HepG2 (cell line): ENCODE results near the gene RRP9. TPM values are rescaled to one million over a fixed set of nuclear protein-coding genes. Genes with fewer than 3 reads are reported as not detected.

Source experiments
- ASH2L ChIP-seq: fragments of 300-600, 200-600 bp; sonication (generic); IDR thresholded peaks from 2 replicates; pipeline ENCODE4 v1.7.0; 2017; ENCODE audit warnings: low read depth, mild to moderate bottlenecking, moderate library complexity, mixed read lengths, low read length; ENCODE audit not compliant: insufficient read length
- ATF5 ChIP-seq: sonication (generic); formaldehyde crosslinking; IDR thresholded peaks from 2 replicates; pipeline ENCODE4 v1.4.0; 2020; ENCODE audit warnings: mild to moderate bottlenecking, low read depth, missing genetic modification reagents
- FIP1L1 ChIP-seq: fragments of 200-400 bp; formaldehyde crosslinking; IDR thresholded peaks from 2 replicates; pipeline ENCODE4 v1.6.1; 2018; ENCODE audit warnings: low read depth, mild to moderate bottlenecking, low read length, moderate library complexity, borderline replicate concordance; ENCODE audit not compliant: insufficient read depth
- FOXK1 ChIP-seq: sonication (generic); formaldehyde crosslinking; IDR thresholded peaks from 2 replicates; pipeline ENCODE4 v1.4.0; 2020; ENCODE audit warnings: low read depth, missing genetic modification reagents, borderline replicate concordance
- HIC2 ChIP-seq: sonication (generic); formaldehyde crosslinking; IDR thresholded peaks from 2 replicates; pipeline ENCODE4 v1.9.0; 2022; ENCODE audit warnings: low read depth, missing genetic modification reagents
- HOXA5 ChIP-seq: sonication (generic); formaldehyde crosslinking; IDR thresholded peaks from 2 replicates; pipeline ENCODE4 v1.4.0; 2020; ENCODE audit warnings: missing genetic modification reagents
- IKZF4 ChIP-seq: sonication (generic); formaldehyde crosslinking; IDR thresholded peaks from 2 replicates; pipeline ENCODE4 v1.5.1; 2020; ENCODE audit warnings: borderline replicate concordance, mild to moderate bottlenecking, low read depth, missing genetic modification reagents; ENCODE audit errors: not compliant biosample characterization
- IRF9 ChIP-seq: sonication (generic); formaldehyde crosslinking; IDR thresholded peaks from 2 replicates; pipeline ENCODE4 v1.8.0; 2022; ENCODE audit warnings: missing genetic modification reagents, mild to moderate bottlenecking, borderline replicate concordance
- KAT7 ChIP-seq: IDR thresholded peaks from 2 replicates; pipeline ENCODE4 v1.6.1; 2018; ENCODE audit warnings: borderline replicate concordance, missing compliant biosample characterization
- KDM6A ChIP-seq: IDR thresholded peaks from 2 replicates; pipeline ENCODE4 v1.6.1; 2016; ENCODE audit warnings: low read depth
- PHF5A ChIP-seq: IDR thresholded peaks from one replicate; pipeline ENCODE4 v1.6.1; 2018; ENCODE audit warnings: low read depth, missing genetic modification reagents; ENCODE audit not compliant: unreplicated experiment
- PREB ChIP-seq: sonication (generic); formaldehyde crosslinking; IDR thresholded peaks from 2 replicates; pipeline ENCODE4 v1.4.0; 2020; ENCODE audit warnings: missing genetic modification reagents
- SRSF1 ChIP-seq: fragments of 200-400 bp; formaldehyde crosslinking; optimal IDR thresholded peaks from 2 replicates; pipeline ENCODE3; 2017; ENCODE audit warnings: mild to moderate bottlenecking, low read depth, low read length, moderate library complexity
- TCF7L2 ChIP-seq: IDR thresholded peaks from 2 replicates; pipeline ENCODE4 v1.6.1; 2011; ENCODE audit warnings: mild to moderate bottlenecking, low read depth, low read length, moderate library complexity
- TGIF2 ChIP-seq: IDR thresholded peaks from 2 replicates; pipeline ENCODE4 v1.6.1; 2016; ENCODE audit warnings: control low read depth, missing compliant biosample characterization
- ZBTB37 ChIP-seq: sonication (generic); formaldehyde crosslinking; IDR thresholded peaks from 2 replicates; pipeline ENCODE4 v1.4.0; 2020; ENCODE audit warnings: mild to moderate bottlenecking, missing genetic modification reagents
- ZFX ChIP-seq: sonication (generic); formaldehyde crosslinking; IDR thresholded peaks from 2 replicates; pipeline ENCODE4 v1.4.0; 2020; ENCODE audit warnings: mild to moderate bottlenecking, low read depth, missing genetic modification reagents, moderate library complexity
- ZIK1 ChIP-seq: sonication (generic); formaldehyde crosslinking; IDR thresholded peaks from 2 replicates; pipeline ENCODE4 v1.5.0; 2020; ENCODE audit warnings: mild to moderate bottlenecking, low read depth, missing genetic modification reagents, borderline replicate concordance
- ZNF275 ChIP-seq: sonication (generic); formaldehyde crosslinking; IDR thresholded peaks from 2 replicates; pipeline ENCODE4 v1.8.0; 2022; ENCODE audit warnings: missing genetic modification reagents, mild to moderate bottlenecking, inconsistent platforms, borderline replicate concordance
- ZNF317 ChIP-seq: sonication (generic); formaldehyde crosslinking; IDR thresholded peaks from 2 replicates; pipeline ENCODE4 v1.5.0; 2020; ENCODE audit warnings: mild to moderate bottlenecking, missing genetic modification reagents
- ZSCAN31 ChIP-seq: sonication (generic); formaldehyde crosslinking; IDR thresholded peaks from 2 replicates; pipeline ENCODE4 v1.5.0; 2020; ENCODE audit warnings: low read depth, mild to moderate bottlenecking, missing genetic modification reagents
- polyA plus RNA-seq, 8 experiments: library from polyadenylated mRNA; depleted of rRNA in 3 of 8; stranded (reverse) in 7 of 8; unstranded in 1 of 8; fragments of >200 nt; fragmentation: Illumina TruSeq in 4 of 8; extraction: Trizol in 4 of 8; gene quantifications; 2 replicates each; pipeline versions ENCODE4 v1.2.1 to v1.2.3, GENCODE V29; 2011 to 2016; ENCODE audit warnings: low read depth in 4 of 8, missing spikeins in 1 of 8, mixed read lengths in 1 of 8; ENCODE audit not compliant: insufficient read depth in 1 of 8
- total RNA-seq, 5 experiments: library from RNA; depleted of rRNA; stranded (reverse); fragments of >200 nt; fragmentation: Illumina TruSeq; extraction: Trizol; gene quantifications; 2 replicates each; pipeline ENCODE4 v1.2.3, GENCODE V29; 2016; ENCODE audit warnings: low read depth in 1 of 5

The RRP9 gene
- total and polyA plus RNA-seq, 2 of the 13 experiments (the other 11 are each of a cell fraction or from before 2014, with no cell fraction given) = 14.8 to 44.0 TPM

GRCh38 chr3:51982838-51983577, 41.3 kb upstream of the RRP9 start, which contains the start of gene ACY1 (continued):
- TF ChIP-seq ZIK1 (CRISPR knock-in tag) = peak; percentile 90; the same call in 1 of the 2 replicates
- TF ChIP-seq PHF5A = peak; percentile 42
- peak; percentile 59 for TF ChIP-seq IKZF4 (CRISPR knock-in tag)
- no peak for TF ChIP-seq ZNF275 (CRISPR knock-in tag)
- peak; percentile 81; the same call in 1 of the 2 replicates for TF ChIP-seq TGIF2 (CRISPR knock-in tag)
- peak; percentile 32; the same call in 1 of the 2 replicates for TF ChIP-seq KDM6A (CRISPR knock-in tag)
- no peak for TF ChIP-seq TCF7L2
- TF ChIP-seq ZBTB37 = no peak
- peak; percentile 93; the same call in 1 of the 2 replicates for TF ChIP-seq ATF5 (CRISPR knock-in tag)
- TF ChIP-seq ASH2L = peak; percentile 44
- no peak for TF ChIP-seq FIP1L1
- TF ChIP-seq HOXA5 (CRISPR knock-in tag) = no peak; the same call in 1 of the 2 replicates
- no peak for TF ChIP-seq SRSF1
- peak; percentile 90 for TF ChIP-seq ZFX (CRISPR knock-in tag)
- no peak; the same call in 1 of the 2 replicates for TF ChIP-seq HIC2 (CRISPR knock-in tag)
- TF ChIP-seq PREB (CRISPR knock-in tag) = no peak
- TF ChIP-seq ZSCAN31 (CRISPR knock-in tag) = peak; percentile 97; the same call in 1 of the 2 replicates
- peak; percentile 56; the same call in 1 of the 2 replicates for TF ChIP-seq FOXK1 (CRISPR knock-in tag)
- no peak for TF ChIP-seq KAT7
- no peak; the same call in 1 of the 2 replicates for TF ChIP-seq ZNF317 (CRISPR knock-in tag)
- TF ChIP-seq IRF9 (CRISPR knock-in tag) = no peak; the same call in none of the 2 replicates
